HUDEP-2 (cell line): ENCODE data around the gene EGLN3.

Experiments
- DNase-seq, 76 experiments: peaks; one replicate each; lab custom pipeline; 2025; ENCODE audit not compliant: unreplicated experiment in 76 of 76; lab: John Stamatoyannopoulos, UW

Gene EGLN3

DNA sequence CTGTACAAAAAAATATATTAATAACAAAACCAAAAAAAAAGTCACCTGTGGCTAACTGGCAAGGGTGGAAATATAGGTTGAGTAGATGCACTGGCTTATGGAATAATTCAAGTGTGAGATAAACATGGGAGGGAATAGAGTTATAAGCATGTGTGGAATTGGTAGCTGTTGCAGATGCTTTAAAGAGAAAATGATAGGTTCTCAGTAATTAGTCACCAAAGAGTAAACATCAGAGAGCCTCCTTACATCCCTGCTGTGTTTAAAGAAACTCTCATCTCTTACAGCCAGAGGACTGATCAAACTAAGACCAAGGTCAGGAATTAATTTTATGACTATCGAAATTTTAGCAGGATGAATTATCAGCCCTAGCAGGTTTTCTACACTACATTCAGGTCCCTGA lies 70.5 kb downstream of the EGLN3 start:
- no peak for DNase-seq

DNA sequence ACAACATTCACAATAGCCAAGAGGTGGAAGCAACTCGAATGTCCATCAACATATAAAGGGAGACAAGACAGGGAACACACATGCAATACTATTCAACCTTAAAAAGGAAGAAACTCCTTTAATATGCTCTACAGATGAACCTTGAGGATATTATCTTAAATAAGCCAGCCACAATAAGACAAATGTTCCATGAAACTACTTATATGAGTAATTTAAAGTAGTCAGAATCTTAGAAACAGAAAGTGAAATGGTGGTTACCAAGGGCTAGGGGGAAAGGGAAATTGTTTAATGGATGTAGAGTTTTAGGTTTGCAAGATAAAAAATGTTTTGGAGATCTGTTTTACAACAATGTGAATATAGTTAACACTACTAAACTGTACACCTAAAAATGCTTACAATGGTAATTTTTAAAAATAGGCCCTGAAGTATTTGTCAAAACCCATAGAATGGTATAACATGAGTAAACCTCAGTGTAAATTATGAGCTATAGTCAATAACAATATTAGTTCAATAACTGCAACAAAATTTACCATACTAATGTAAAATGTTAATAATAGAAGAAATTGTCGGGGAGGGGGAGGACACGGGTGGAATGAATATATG lies 71.1 kb downstream of the EGLN3 start:
- DNase-seq: no peak

DNA sequence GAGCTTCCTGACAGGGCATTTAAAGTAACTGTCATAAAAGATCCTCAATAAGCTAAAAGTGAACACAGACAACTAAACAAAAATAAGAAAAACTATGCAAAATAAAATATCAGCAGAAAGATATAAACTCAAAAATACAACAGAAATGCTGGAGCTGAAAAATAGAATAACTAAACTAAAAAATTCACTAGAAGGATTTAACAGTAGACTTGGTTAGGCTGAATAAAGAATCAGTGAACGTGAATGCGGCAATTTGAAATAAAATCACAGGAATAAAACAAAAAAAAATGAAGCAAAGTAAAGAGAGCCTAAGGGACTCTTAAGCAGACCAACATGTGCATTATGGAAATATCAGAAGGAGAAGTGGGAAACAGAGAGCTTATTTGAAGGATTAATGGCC lies 74.6 kb downstream of the EGLN3 start:
- no peak for DNase-seq
